Measurements from ENCODE around the gene TMED7.
A peak's percentile ranks its signal among the peaks of the same experiment; 100 is the strongest.
"Not testable (repeated sequence)": the region's sequence is repeated elsewhere in the genome, so short reads cannot be mapped to it uniquely, and the experiment has no call there.

The TMED7 gene

GRCh38 chr5:115649541-115649940 is 23.7 kb upstream of the TMED7 start:
- no peak overlapping the region for H3K4me3 ChIP-seq (ENCODE audit: low read depth in 1 of 2, low read length in 2 of 2)

DNA sequence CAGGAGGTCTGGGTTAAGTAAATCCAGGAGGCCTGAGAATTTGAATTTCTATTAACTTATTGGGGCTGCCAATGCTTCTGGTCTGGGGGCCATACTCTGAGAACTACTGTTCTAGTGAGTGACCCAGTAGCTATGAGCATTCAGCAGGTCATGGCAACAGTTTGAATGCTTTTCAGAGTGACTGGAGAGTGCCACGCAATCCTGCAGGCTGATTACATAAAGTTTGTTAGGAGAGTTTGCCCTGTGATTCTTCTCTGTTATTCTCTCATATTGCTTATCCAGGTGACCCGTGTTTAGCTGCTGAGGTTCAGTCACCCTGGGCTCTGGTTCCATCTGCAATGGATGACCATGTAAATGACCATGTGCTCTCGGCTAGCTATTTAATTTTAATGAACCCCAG is 22.2 kb upstream of the TMED7 start:
- H3K4me3 ChIP-seq (ENCODE audit: low read depth in 1 of 2, low read length in 2 of 2): no peak overlapping the region

More at GRCh38 chr5:115649541-115649940, 23.7 kb upstream of the TMED7 start:
- no peaks in the 10 kb centered on the region for H3K9me3 ChIP-seq (ENCODE audit: low read length)
- H3K9ac ChIP-seq (ENCODE audit: low read length): no peak overlapping the region
- no peaks in the 10 kb centered on the region for H3K27me3 ChIP-seq (ENCODE audit: control insufficient read depth in 1 of 2, insufficient read depth in 2 of 2, low read length in 2 of 2)
- H3K4me1 ChIP-seq (ENCODE audit: insufficient read depth, low read length): no peaks in the 10 kb centered on the region
- H3K27ac ChIP-seq (ENCODE audit: low read depth, low read length): no peak overlapping the region
- H3K36me3 ChIP-seq (ENCODE audit: insufficient read depth, low read length): no peaks in the 10 kb centered on the region

GRCh38 chr5:115645386-115645785 is 19.6 kb upstream of the TMED7 start:
- not testable (repeated sequence) for H3K36me3 ChIP-seq (ENCODE audit: insufficient read depth, low read length); H3K27me3 ChIP-seq (ENCODE audit: control insufficient read depth in 1 of 2, insufficient read depth in 2 of 2, low read length in 2 of 2); H3K4me3 ChIP-seq (ENCODE audit: low read depth in 1 of 2, low read length in 2 of 2); H3K27ac ChIP-seq (ENCODE audit: low read depth, low read length); H3K4me1 ChIP-seq (ENCODE audit: insufficient read depth, low read length); H3K9ac ChIP-seq (ENCODE audit: low read length); H3K9me3 ChIP-seq (ENCODE audit: low read length)

More for the DNA sequence above, 22.2 kb upstream of the TMED7 start:
- Histone ChIP-seq H3K27me3 (ENCODE audit: control insufficient read depth in 1 of 2, insufficient read depth in 2 of 2, low read length in 2 of 2) (no peaks in the 10 kb centered on the region), H3K27ac (ENCODE audit: low read depth, low read length) (no peak overlapping the region), H3K4me1 (ENCODE audit: insufficient read depth, low read length) (no peaks in the 10 kb centered on the region), H3K36me3 (ENCODE audit: insufficient read depth, low read length) (no peaks in the 10 kb centered on the region), H3K9ac (ENCODE audit: low read length) (no peak overlapping the region), H3K9me3 (ENCODE audit: low read length) (no peaks in the 10 kb centered on the region)

DNA sequence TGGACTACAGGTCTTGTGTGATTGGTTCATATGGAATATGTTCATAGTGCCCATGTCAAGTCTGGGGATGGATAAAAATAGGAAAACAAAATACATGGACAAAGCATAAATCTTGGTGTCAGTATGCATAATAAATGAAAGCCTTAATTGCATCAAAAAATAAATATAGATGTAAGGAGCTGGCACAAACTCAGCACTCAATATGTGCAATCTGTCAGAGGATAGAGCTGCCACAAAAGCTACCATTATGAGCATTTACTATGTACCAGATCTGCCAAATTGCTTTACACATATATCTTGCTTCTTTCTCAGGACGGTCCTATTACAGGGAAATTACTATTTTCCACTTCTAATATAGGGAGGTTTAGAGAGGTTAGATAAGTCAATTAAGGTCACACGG is 18.2 kb upstream of the TMED7 start:
- Histone ChIP-seq H3K9ac (ENCODE audit: low read length) (no peak overlapping the region), H3K4me1 (ENCODE audit: insufficient read depth, low read length) (no peaks in the 10 kb centered on the region), H3K27ac (ENCODE audit: low read depth, low read length) (no peak overlapping the region), H3K4me3 (ENCODE audit: low read depth in 1 of 2, low read length in 2 of 2) (no peak overlapping the region), H3K9me3 (ENCODE audit: low read length) (no peaks in the 10 kb centered on the region), H3K36me3 (ENCODE audit: insufficient read depth, low read length) (no peaks in the 10 kb centered on the region), H3K27me3 (ENCODE audit: control insufficient read depth in 1 of 2, insufficient read depth in 2 of 2, low read length in 2 of 2) (no peaks in the 10 kb centered on the region)

DNA sequence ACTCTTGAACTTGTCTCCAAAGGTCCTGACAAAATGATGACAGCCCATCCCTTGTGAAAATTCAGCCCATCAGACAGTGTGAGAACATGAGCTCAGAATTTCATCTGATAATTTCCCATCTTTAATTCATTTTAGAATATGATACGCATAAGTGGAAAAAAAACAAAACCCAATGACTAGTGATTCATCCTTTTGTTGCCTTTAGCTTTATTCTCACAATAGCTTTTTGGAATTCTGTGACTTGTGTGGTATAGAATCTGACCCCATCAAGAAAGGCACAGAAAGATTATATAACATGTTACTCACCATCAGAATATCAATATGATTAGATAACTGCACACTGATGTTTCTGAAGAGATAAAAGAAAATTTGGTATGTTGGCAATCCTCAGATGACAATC is 16.1 kb upstream of the TMED7 start:
- H3K4me1 ChIP-seq (ENCODE audit: insufficient read depth, low read length): no peaks in the 10 kb centered on the region
- no peaks in the 10 kb centered on the region for H3K27me3 ChIP-seq (ENCODE audit: control insufficient read depth in 1 of 2, insufficient read depth in 2 of 2, low read length in 2 of 2)
- H3K27ac ChIP-seq (ENCODE audit: low read depth, low read length): no peak overlapping the region
- no peaks in the 10 kb centered on the region for H3K9me3 ChIP-seq (ENCODE audit: low read length)
- H3K4me3 ChIP-seq (ENCODE audit: low read depth in 1 of 2, low read length in 2 of 2): no peak overlapping the region
- H3K36me3 ChIP-seq (ENCODE audit: insufficient read depth, low read length): no peaks in the 10 kb centered on the region
- H3K9ac ChIP-seq (ENCODE audit: low read length): no peak overlapping the region

GRCh38 chr5:115640274-115640673 is 14.4 kb upstream of the TMED7 start:
- Histone ChIP-seq H3K36me3 (ENCODE audit: insufficient read depth, low read length) (no peaks in the 10 kb centered on the region), H3K4me1 (ENCODE audit: insufficient read depth, low read length) (no peaks in the 10 kb centered on the region), H3K27me3 (ENCODE audit: control insufficient read depth in 1 of 2, insufficient read depth in 2 of 2, low read length in 2 of 2) (no peaks in the 10 kb centered on the region), H3K27ac (ENCODE audit: low read depth, low read length) (no peak overlapping the region), H3K9me3 (ENCODE audit: low read length) (no peaks in the 10 kb centered on the region), H3K4me3 (ENCODE audit: low read depth in 1 of 2, low read length in 2 of 2) (no peak overlapping the region), H3K9ac (ENCODE audit: low read length) (no peak overlapping the region)

DNA sequence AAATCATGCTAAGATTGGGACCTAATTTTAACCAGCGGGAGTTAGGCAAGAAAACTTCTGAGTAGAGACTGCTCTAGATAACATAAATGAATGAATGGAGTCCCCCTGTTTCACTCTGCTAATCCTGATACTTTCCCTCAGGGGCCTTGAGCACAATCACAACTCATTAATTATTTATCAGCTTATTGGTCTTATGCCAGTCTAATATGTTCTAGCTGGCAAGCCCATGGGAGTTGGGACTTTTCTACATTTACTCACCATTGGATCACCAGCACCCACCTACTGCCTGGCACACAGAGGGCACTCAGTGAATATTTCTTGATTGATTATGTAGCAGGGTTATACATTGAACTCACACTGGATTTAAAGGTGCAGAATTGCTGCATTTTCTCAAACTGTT is 13.5 kb upstream of the TMED7 start:
- Histone ChIP-seq H3K36me3 (ENCODE audit: insufficient read depth, low read length) (no peaks in the 10 kb centered on the region), H3K4me1 (ENCODE audit: insufficient read depth, low read length) (no peaks in the 10 kb centered on the region), H3K9ac (ENCODE audit: low read length) (no peak overlapping the region), H3K9me3 (ENCODE audit: low read length) (no peaks in the 10 kb centered on the region), H3K27ac (ENCODE audit: low read depth, low read length) (no peak overlapping the region), H3K4me3 (ENCODE audit: low read depth in 1 of 2, low read length in 2 of 2) (no peak overlapping the region), H3K27me3 (ENCODE audit: control insufficient read depth in 1 of 2, insufficient read depth in 2 of 2, low read length in 2 of 2) (no peaks in the 10 kb centered on the region)

DNA sequence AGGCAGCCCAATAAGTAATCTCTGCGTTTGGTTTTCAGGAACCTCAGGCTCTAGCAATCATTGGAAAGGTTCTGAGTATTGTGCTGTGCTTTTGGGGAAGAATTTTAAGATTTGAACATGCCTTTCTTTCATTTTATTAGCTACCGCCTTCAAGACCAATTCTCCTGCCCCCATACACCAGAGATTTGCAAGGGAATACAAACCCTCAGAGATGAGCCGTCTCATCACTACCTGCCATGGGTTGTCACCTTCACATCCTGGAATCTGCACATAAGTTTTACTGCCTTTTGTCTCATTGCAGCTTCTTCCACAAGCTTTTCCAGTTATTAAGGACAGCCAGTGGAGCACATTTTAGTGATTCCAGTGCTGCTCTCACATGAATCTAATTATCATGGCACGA is 11.7 kb upstream of the TMED7 start:
- Histone ChIP-seq H3K4me1 (ENCODE audit: insufficient read depth, low read length) (no peaks in the 10 kb centered on the region), H3K27me3 (ENCODE audit: control insufficient read depth in 1 of 2, insufficient read depth in 2 of 2, low read length in 2 of 2) (no peaks in the 10 kb centered on the region), H3K4me3 (ENCODE audit: low read depth in 1 of 2, low read length in 2 of 2) (no peak overlapping the region), H3K9me3 (ENCODE audit: low read length) (no peaks in the 10 kb centered on the region), H3K27ac (ENCODE audit: low read depth, low read length) (no peak overlapping the region), H3K36me3 (ENCODE audit: insufficient read depth, low read length) (no peaks in the 10 kb centered on the region), H3K9ac (ENCODE audit: low read length) (no peak overlapping the region)

GRCh38 chr5:115636008-115636407 is 10.2 kb upstream of the TMED7 start:
- H3K9me3 ChIP-seq (ENCODE audit: low read length): no peaks in the 10 kb centered on the region
- H3K36me3 ChIP-seq (ENCODE audit: insufficient read depth, low read length): no peaks in the 10 kb centered on the region
- no peaks in the 10 kb centered on the region for H3K4me1 ChIP-seq (ENCODE audit: insufficient read depth, low read length)
- H3K27ac ChIP-seq (ENCODE audit: low read depth, low read length): no peak overlapping the region
- H3K4me3 ChIP-seq (ENCODE audit: low read depth in 1 of 2, low read length in 2 of 2): no peak overlapping the region
- no peak overlapping the region for H3K9ac ChIP-seq (ENCODE audit: low read length)
- no peaks in the 10 kb centered on the region for H3K27me3 ChIP-seq (ENCODE audit: control insufficient read depth in 1 of 2, insufficient read depth in 2 of 2, low read length in 2 of 2)

DNA sequence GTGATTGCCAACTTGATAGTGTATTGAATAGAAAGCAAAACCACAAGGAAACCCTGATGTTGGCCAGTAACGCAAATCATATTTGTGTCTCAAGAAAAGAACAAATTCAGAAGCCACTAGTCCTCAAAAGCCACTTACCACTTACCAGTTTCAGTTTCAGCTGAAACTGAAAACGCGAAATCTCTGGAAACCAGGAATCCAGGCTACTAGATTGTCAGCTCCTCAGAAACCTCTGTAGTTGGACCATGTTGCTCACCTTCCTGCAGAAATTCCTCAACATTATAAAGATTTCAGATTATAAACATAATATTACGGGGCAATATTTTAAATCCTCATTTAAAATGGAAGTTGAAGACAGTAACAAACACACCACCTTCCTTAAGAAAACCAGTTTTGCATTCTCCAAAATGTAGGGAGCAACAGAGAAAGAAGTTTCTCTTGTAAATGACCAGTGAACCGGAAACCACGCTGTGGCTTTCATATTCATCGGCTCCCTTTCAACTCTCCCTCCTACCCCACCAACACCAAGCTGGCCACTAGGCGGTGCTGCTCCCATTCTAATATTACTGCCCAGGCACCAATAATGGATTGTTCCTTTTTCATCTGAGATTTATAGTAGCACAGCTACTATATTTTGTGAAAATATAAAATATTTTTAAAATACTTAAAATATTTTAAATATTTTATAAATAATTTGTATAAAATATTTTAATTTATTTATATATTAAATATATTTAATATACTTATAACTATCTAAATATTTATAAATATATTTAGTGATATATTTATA is 8.7 kb upstream of the TMED7 start:
- Histone ChIP-seq H3K4me1 (ENCODE audit: insufficient read depth, low read length) (no peaks in the 10 kb centered on the region), H3K9ac (ENCODE audit: low read length) (no peak overlapping the region), H3K27ac (ENCODE audit: low read depth, low read length) (peak overlapping the region; percentile 53), H3K9me3 (ENCODE audit: low read length) (no peaks in the 10 kb centered on the region), H3K36me3 (ENCODE audit: insufficient read depth, low read length) (no peaks in the 10 kb centered on the region), H3K4me3 (ENCODE audit: low read depth in 1 of 2, low read length in 2 of 2) (peak overlapping the region in 1 of 2 donors; percentile 43), H3K27me3 (ENCODE audit: control insufficient read depth in 1 of 2, insufficient read depth in 2 of 2, low read length in 2 of 2) (no peaks in the 10 kb centered on the region)

GRCh38 chr5:115629903-115630302 is 4.1 kb upstream of the TMED7 start:
- H3K4me1 ChIP-seq (ENCODE audit: insufficient read depth, low read length): peaks cover 7% of the 10 kb centered on the region
- H3K9ac ChIP-seq (ENCODE audit: low read length): no peak overlapping the region
- no peaks in the 10 kb centered on the region for H3K27me3 ChIP-seq (ENCODE audit: control insufficient read depth in 1 of 2, insufficient read depth in 2 of 2, low read length in 2 of 2)
- H3K4me3 ChIP-seq (ENCODE audit: low read depth in 1 of 2, low read length in 2 of 2): no peak overlapping the region
- H3K9me3 ChIP-seq (ENCODE audit: low read length): no peaks in the 10 kb centered on the region
- H3K36me3 ChIP-seq (ENCODE audit: insufficient read depth, low read length): no peaks in the 10 kb centered on the region
- no peak overlapping the region for H3K27ac ChIP-seq (ENCODE audit: low read depth, low read length)

DNA sequence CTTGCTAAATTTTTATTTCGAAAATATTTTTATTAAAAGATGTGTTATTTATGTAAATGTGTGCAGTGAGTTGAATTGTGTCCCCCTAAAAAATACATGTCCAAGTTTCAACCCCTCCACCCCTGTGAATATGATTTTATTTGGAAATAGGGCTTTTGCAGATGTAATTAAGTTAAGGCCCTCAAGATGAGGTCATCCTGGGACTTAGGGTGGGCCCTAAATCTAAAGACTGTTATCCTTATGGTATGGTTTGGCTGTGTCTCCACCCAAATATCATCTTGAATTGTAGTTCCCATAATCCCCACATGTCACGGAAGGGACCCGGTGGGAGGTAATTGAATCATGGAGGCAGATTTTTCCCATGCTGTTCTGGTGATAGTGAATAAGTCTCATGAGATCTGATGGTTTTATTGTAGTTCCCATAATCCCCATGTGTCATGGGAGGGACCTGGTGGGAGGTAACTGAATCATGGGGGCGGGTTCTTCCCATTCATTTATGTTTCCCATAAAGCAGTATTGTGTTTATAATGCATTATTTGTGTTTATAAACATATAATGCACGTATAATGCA is 1.5 kb upstream of the TMED7 start:
- no peaks in the 10 kb centered on the region for H3K9me3 ChIP-seq (ENCODE audit: low read length)
- H3K36me3 ChIP-seq (ENCODE audit: insufficient read depth, low read length): no peaks in the 10 kb centered on the region
- no peak overlapping the region for H3K9ac ChIP-seq (ENCODE audit: low read length)
- no peaks in the 10 kb centered on the region for H3K27me3 ChIP-seq (ENCODE audit: control insufficient read depth in 1 of 2, insufficient read depth in 2 of 2, low read length in 2 of 2)
- no peak overlapping the region for H3K4me3 ChIP-seq (ENCODE audit: low read depth in 1 of 2, low read length in 2 of 2)
- peaks cover 30% of the 10 kb centered on the region for H3K4me1 ChIP-seq (ENCODE audit: insufficient read depth, low read length)
- no peak overlapping the region for H3K27ac ChIP-seq (ENCODE audit: low read depth, low read length)
